Liver (tissue), 9 donors: Measurements from ENCODE around the gene ITPKC. TPM values are rescaled to one million over a fixed set of nuclear protein-coding genes. Genes with fewer than 3 reads are reported as not detected.

Source experiments
- DNase-seq: peaks from one replicate; pipeline ENCODE4 v3.0.0-alpha.2; 2017; ENCODE audit warnings: low spot score
- H3K27ac ChIP-seq, 2 donors: one replicate each; pipeline ENCODE4 v1.7.0; 2013; ENCODE audit warnings: inconsistent platforms in 2 of 2, low read length in 2 of 2, control low read depth in 1 of 2, low read depth in 1 of 2, mild to moderate bottlenecking in 1 of 2
- H3K27me3 ChIP-seq, 4 donors: one replicate each; pipeline versions ENCODE4 v1.6.1 to v1.7.0; 2013; ENCODE audit warnings: low read length in 3 of 4, inconsistent platforms in 1 of 4, mild to moderate bottlenecking in 1 of 4, moderate library complexity in 1 of 4; ENCODE audit not compliant: control insufficient read depth in 4 of 4, insufficient read depth in 4 of 4
- H3K36me3 ChIP-seq, 4 donors: one replicate each; pipeline versions ENCODE4 v1.6.1 to v1.7.0; 2013; ENCODE audit warnings: low read length in 3 of 4, mild to moderate bottlenecking in 3 of 4, low read depth in 1 of 4, moderate library complexity in 1 of 4; ENCODE audit not compliant: control insufficient read depth in 4 of 4, insufficient read depth in 3 of 4
- H3K4me1 ChIP-seq, 4 donors: one replicate each; pipeline versions ENCODE4 v1.6.1 to v1.7.0; 2013; ENCODE audit warnings: low read length in 3 of 4, mild to moderate bottlenecking in 3 of 4, moderate library complexity in 1 of 4; ENCODE audit not compliant: control insufficient read depth in 4 of 4, insufficient read depth in 4 of 4
- H3K4me3 ChIP-seq, 3 donors: one replicate each; pipeline versions ENCODE4 v1.6.1 to v1.7.0; 2013; ENCODE audit warnings: low read length in 3 of 3, control low read depth in 1 of 3, low read depth in 1 of 3, mild to moderate bottlenecking in 1 of 3
- H3K9ac ChIP-seq, 2 donors: one replicate each; pipeline ENCODE4 v1.7.0; 2013; ENCODE audit warnings: low read length in 2 of 2, mild to moderate bottlenecking in 2 of 2, moderate library complexity in 2 of 2, control low read depth in 1 of 2, low read depth in 1 of 2
- H3K9me3 ChIP-seq, 4 donors: one replicate each; pipeline versions ENCODE4 v1.6.1 to v1.7.0; 2013; ENCODE audit warnings: low read length in 3 of 4; ENCODE audit not compliant: control insufficient read depth in 4 of 4
- ATF3 ChIP-seq: IDR thresholded peaks from 2 replicates; pipeline ENCODE4 v1.6.1; 2016; ENCODE audit warnings: antibody characterized with exemption
- CTCF ChIP-seq: fragments of 150-350 bp; IDR thresholded peaks from 2 replicates; pipeline ENCODE4 v1.5.1; 2017; ENCODE audit warnings: improper control_type of control experiment, low read depth, low read length; ENCODE audit not compliant: missing input control
- EGR1 ChIP-seq, 2 donors: IDR thresholded peaks; 2 replicates each; pipeline ENCODE4 v1.6.1; 2016 to 2018; ENCODE audit warnings: antibody characterized with exemption in 2 of 2, low read depth in 2 of 2
- FOXA1 ChIP-seq: IDR thresholded peaks from 2 replicates; pipeline ENCODE4 v1.6.1; 2016; ENCODE audit warnings: antibody characterized with exemption
- FOXA2 ChIP-seq: IDR thresholded peaks from 2 replicates; pipeline ENCODE4 v1.6.1; 2016; ENCODE audit warnings: antibody characterized with exemption
- HNF4A ChIP-seq, 2 donors: conservative IDR thresholded peaks; 2 replicates each; pipeline ENCODE4 v1.6.1; 2016; ENCODE audit warnings: antibody characterized with exemption in 2 of 2, mild to moderate bottlenecking in 2 of 2
- JUND ChIP-seq, 2 donors: IDR thresholded peaks; 2 replicates each; pipeline ENCODE4 v1.6.1; 2016; ENCODE audit warnings: antibody characterized with exemption in 2 of 2
- MAX ChIP-seq: IDR thresholded peaks from 2 replicates; pipeline ENCODE4 v1.6.1; 2016; ENCODE audit warnings: antibody characterized with exemption
- NR2F2 ChIP-seq: IDR thresholded peaks from 2 replicates; pipeline ENCODE4 v1.6.1; 2016; ENCODE audit warnings: antibody characterized with exemption
- RAD21 ChIP-seq, 2 donors: IDR thresholded peaks; 2 replicates each; pipeline ENCODE4 v1.6.1; 2016; ENCODE audit warnings: antibody characterized with exemption in 2 of 2, mild to moderate bottlenecking in 2 of 2
- REST ChIP-seq: IDR thresholded peaks from 2 replicates; pipeline ENCODE4 v1.6.1; 2016; ENCODE audit warnings: antibody characterized with exemption, mild to moderate bottlenecking
- RXRA ChIP-seq, 2 donors: IDR thresholded peaks; 2 replicates each; pipeline ENCODE4 v1.6.1; 2017 to 2018; ENCODE audit warnings: antibody characterized with exemption in 2 of 2, mild to moderate bottlenecking in 1 of 2
- TAF1 ChIP-seq: conservative IDR thresholded peaks from 2 replicates; pipeline ENCODE4 v1.6.1; 2016; ENCODE audit warnings: antibody characterized with exemption, mild to moderate bottlenecking
- YY1 ChIP-seq: IDR thresholded peaks from 2 replicates; pipeline ENCODE4 v1.6.1; 2016; ENCODE audit warnings: antibody characterized with exemption, mild to moderate bottlenecking
- ZBTB33 ChIP-seq: IDR thresholded peaks from 2 replicates; pipeline ENCODE4 v1.6.1; 2016; ENCODE audit warnings: antibody characterized with exemption
- WGBS: extraction: QIAGEN DNeasy Blood & Tissue Kit; methylation state at CpG from one replicate; pipeline ENCODE4 v1.1.7; 2013; 5-methylcytosine and 5-hydroxymethylcytosine counted together
- polyA plus RNA-seq, 2 donors: library from polyadenylated mRNA; stranded (reverse) in 1 of 2; unstranded in 1 of 2; fragments of 200-250 nt in 1 of 2; fragments of >200 nt in 1 of 2; fragmentation: Nextera tagmentation in 1 of 2; extraction: Ambion mirVana in 1 of 2; gene quantifications; one replicate each; pipeline versions ENCODE4 v1.2.1 to v1.2.3, GENCODE V29; 2013 to 2015
- total RNA-seq, 2 donors: library from RNA; depleted of rRNA; stranded (reverse); fragments of >200 nt; gene quantifications; one replicate each; pipeline ENCODE4 v1.2.3, GENCODE V29; 2014
- donor health status: healthy.
- donor health status: healthy.
- donor health status: healthy.
- donor health status: healthy.
- donor health status: healthy.

ITPKC gene
- total and polyA plus RNA-seq, 4 donors, result 4.2 to 12.5 (median 7.7) TPM

- TF ChIP-seq ZBTB33 (no peak), FOXA1 (no peak), RAD21 (IDR thresholded peaks at IDR 0.05) (no peak), ATF3 (no peak), HNF4A (conservative IDR thresholded peaks at IDR 0.05) (no peak), RXRA (IDR thresholded peaks at IDR 0.05) (no peak)
Measured at GRCh38 chr19:40684280-40684679, 32.6 kb upstream of the ITPKC start (continued).

- Histone ChIP-seq H3K36me3 (peaks cover 0 to 12% (median 3%) of the 10 kb centered on the region in 4 donors), H3K4me1 (peaks cover 0 to 2% (median under 1%) of the 10 kb centered on the region in 4 donors), H3K27ac (no peak overlapping the region), H3K9me3 (no peaks in the 10 kb centered on the region), H3K27me3 (no peaks in the 10 kb centered on the region), H3K4me3 (no peak overlapping the region), H3K9ac (no peak overlapping the region)
- 92% methylated on average over 3 of the region's 3 CpGs for whole genome bisulfite sequencing
- no peak for DNase-seq
- TF ChIP-seq ATF3, result no peak
- TF ChIP-seq EGR1 (IDR thresholded peaks at IDR 0.05; ENCODE audit: low read depth in 2 of 2), result no peak
- TF ChIP-seq JUND (IDR thresholded peaks at IDR 0.05), result no peak
- no peak for TF ChIP-seq MAX
- no peak for TF ChIP-seq NR2F2
- TF ChIP-seq YY1, result no peak
- TF ChIP-seq CTCF, result no peak
- TF ChIP-seq ZBTB33, result no peak
- no peak for TF ChIP-seq REST
- TF ChIP-seq TAF1, result no peak
- TF ChIP-seq FOXA2, result no peak
Measured at GRCh38 chr19:40685016-40685526, 31.8 kb upstream of the ITPKC start.
